GM12878 (cell line): Measurements from ENCODE around the gene ACSL1. TPM values are rescaled to one million over a fixed set of nuclear protein-coding genes. Genes with fewer than 3 reads are reported as not detected.

ENCODE experiments used
- ATAC-seq: fragments of 200-7000 bp; cut with Tn5 transposase; 3 replicates; pipeline ENCODE4 v1.9.1; 2020; ENCODE audit warnings: mild to moderate bottlenecking, moderate library complexity
- BruUV-seq: library from RNA; stranded (reverse); fragments of 400-500 nt; replicated peaks from 2 replicates; lab custom pipeline; 2021; lab: Mats Ljungman, UMichigan
- CTCF ChIA-PET: fragments of 300-600 bp; sonication (Branson Sonifier 250); formaldehyde crosslinking; extraction: SDS; loops from one replicate; lab custom pipeline; 2021; ENCODE audit warnings: inconsistent platforms; lab: Yijun Ruan, JAX
- POLR2A ChIA-PET: fragments of 350-600 bp; formaldehyde crosslinking; extraction: SDS; loops from one replicate; lab custom pipeline; 2021; ENCODE audit warnings: inconsistent platforms; lab: Charles Lee
- RAD21 ChIA-PET: fragments of 300-600 bp; sonication (Branson Sonifier 250); formaldehyde crosslinking; loops from one replicate; lab custom pipeline; 2023; ENCODE audit warnings: antibody characterized with exemption; ENCODE audit not compliant: unreplicated experiment; lab: Charles Lee
- SMC1A ChIA-PET: fragments of 300-600 bp; sonication (Branson Sonifier 250); formaldehyde crosslinking; loops from one replicate; lab custom pipeline; 2023; ENCODE audit not compliant: unreplicated experiment, uncharacterized antibody; lab: Charles Lee
- DNase-seq: peaks from one replicate; pipeline ENCODE4 v3.0.0-alpha.2; 2011; ENCODE audit warnings: low read depth, low spot score
- FAIRE-seq: peaks from 3 replicates; lab custom pipeline; 2011; peaks lifted over from hg19 to GRCh38; lab: Jason Lieb, UNC
- H2AFZ ChIP-seq: 2 replicates; pipeline ENCODE4 v1.6.0; 2011; ENCODE audit warnings: low read depth, low read length, control low read depth; ENCODE audit not compliant: control insufficient read depth
- H3K27ac ChIP-seq: 2 replicates; pipeline ENCODE4 v1.5.1; 2011; ENCODE audit warnings: control low read depth; ENCODE audit not compliant: control insufficient read depth, insufficient read depth
- H3K27me3 ChIP-seq, 2 experiments: replicated peaks in 1 of 2; 2 replicates each; pipeline versions ENCODE4 v1.6.0 to v1.6.1; 2011; ENCODE audit warnings: low read length in 1 of 2; ENCODE audit not compliant: control insufficient read depth in 2 of 2, insufficient read depth in 2 of 2
- H3K36me3 ChIP-seq, 2 experiments: 2 replicates each; pipeline ENCODE4 v1.5.1; 2011; ENCODE audit warnings: low read length in 1 of 2; ENCODE audit not compliant: control insufficient read depth in 2 of 2, insufficient read depth in 2 of 2
- H3K4me1 ChIP-seq: 2 replicates; pipeline ENCODE4 v1.6.1; 2011; ENCODE audit warnings: mild to moderate bottlenecking, low read length, moderate library complexity, mixed read lengths; ENCODE audit not compliant: control insufficient read depth, insufficient read depth
- H3K4me2 ChIP-seq: 2 replicates; pipeline ENCODE4 v1.6.0; 2011; ENCODE audit warnings: control low read depth; ENCODE audit not compliant: control insufficient read depth, insufficient read depth
- H3K4me3 ChIP-seq: fragments of 200-600 bp; sonication (generic); 2 replicates; pipeline ENCODE4 v1.5.1; 2016
- H3K79me2 ChIP-seq: 2 replicates; pipeline ENCODE4 v1.6.0; 2011; ENCODE audit warnings: low read length; ENCODE audit not compliant: control insufficient read depth, insufficient read depth
- H3K9ac ChIP-seq: 2 replicates; pipeline ENCODE4 v1.8.0; 2011; ENCODE audit warnings: low read length, control low read depth, mixed read lengths; ENCODE audit not compliant: control insufficient read depth, insufficient read depth
- H3K9me3 ChIP-seq: replicated peaks from 3 replicates; pipeline ENCODE4 v1.5.1; 2011; ENCODE audit warnings: mild to moderate bottlenecking, low read length; ENCODE audit not compliant: control insufficient read depth, insufficient read depth
- H4K20me1 ChIP-seq: 2 replicates; pipeline ENCODE4 v1.6.0; 2011; ENCODE audit not compliant: control insufficient read depth, insufficient read depth
- FOS ChIP-seq: IDR thresholded peaks from 3 replicates; pipeline ENCODE4 v1.6.1; 2011; ENCODE audit warnings: borderline replicate concordance; ENCODE audit not compliant: insufficient read length; ENCODE audit errors: extremely low read depth
- KAT2A ChIP-seq: conservative IDR thresholded peaks from 2 replicates; pipeline ENCODE4 v1.6.1; 2011; ENCODE audit warnings: low read depth, low read length; ENCODE audit not compliant: control insufficient read depth
- MEF2B ChIP-seq: fragments of 450-650 bp; IDR thresholded peaks from 2 replicates; pipeline ENCODE4 v1.6.1; 2018; ENCODE audit warnings: mild to moderate bottlenecking, moderate library complexity; ENCODE audit not compliant: partially characterized antibody, poor library complexity, severe bottlenecking
- MTA2 ChIP-seq: fragments of 450-650 bp; IDR thresholded peaks from 2 replicates; pipeline ENCODE4 v1.6.1; 2016; ENCODE audit warnings: low read depth, mild to moderate bottlenecking, moderate library complexity
- MYC ChIP-seq: IDR thresholded peaks from 2 replicates; pipeline ENCODE4 v1.6.1; 2011; ENCODE audit warnings: mild to moderate bottlenecking, low read length, moderate library complexity, inconsistent platforms; ENCODE audit not compliant: insufficient read depth, insufficient replicate concordance, insufficient read length, severe bottlenecking
- NBN ChIP-seq: fragments of 450-650 bp; IDR thresholded peaks from 2 replicates; pipeline ENCODE4 v1.6.1; 2016
- PAX8 ChIP-seq: fragments of 450-650 bp; IDR thresholded peaks from 2 replicates; pipeline ENCODE4 v1.6.1; 2017; ENCODE audit warnings: mild to moderate bottlenecking, moderate library complexity
- POU2F2 ChIP-seq: IDR thresholded peaks from 3 replicates; pipeline ENCODE4 v1.6.1; 2011; ENCODE audit warnings: low read depth, mild to moderate bottlenecking, low read length, borderline replicate concordance
- TBL1XR1 ChIP-seq: IDR thresholded peaks from 2 replicates; pipeline ENCODE4 v1.6.1; 2012; ENCODE audit warnings: low read depth, low read length, improper control_type of control experiment
- TCF7 ChIP-seq: IDR thresholded peaks from 2 replicates; pipeline ENCODE4 v1.6.1; 2014; ENCODE audit warnings: antibody characterized with exemption, borderline replicate concordance
- WRNIP1 ChIP-seq: IDR thresholded peaks from 2 replicates; pipeline ENCODE4 v1.6.1; 2011; ENCODE audit warnings: low read depth, low read length, improper control_type of control experiment, borderline replicate concordance
- ZNF384 ChIP-seq: IDR thresholded peaks from 2 replicates; pipeline ENCODE4 v1.6.1; 2012; ENCODE audit warnings: low read depth, mild to moderate bottlenecking, low read length, improper control_type of control experiment, borderline replicate concordance
- WGBS: methylation state at CpG from one replicate; pipeline ENCODE4 v1.1.6; 2016; ENCODE audit warnings: low lambda C conversion rate; ENCODE audit not compliant: insufficient replicate concordance, insufficient coverage; ENCODE audit errors: missing lambda C conversion rate; 5-methylcytosine and 5-hydroxymethylcytosine counted together
- in situ Hi-C: fragments of 300-500 bp; cut with MboI; formaldehyde crosslinking; loops from 9 replicates; pipeline ENCODE4 v1.14.3; 2018; ENCODE audit warnings: mixed read lengths
- intact Hi-C: fragments of 100-400 bp; cut with micrococcal nuclease; formaldehyde crosslinking; loops from one replicate; pipeline ENCODE4 v1.14.2; 2022; ENCODE audit not compliant: unreplicated experiment
- polyA plus RNA-seq, 11 experiments: library from polyadenylated mRNA; depleted of rRNA in 4 of 11; unstranded in 6 of 11; stranded (reverse) in 5 of 11; fragments of >200 nt; fragmentation: Nextera tagmentation in 4 of 11; fragmentation: Illumina TruSeq in 1 of 11; extraction: Ambion mirVana in 4 of 11; extraction: Trizol in 1 of 11; gene quantifications; 1 replicate in 1 of 11; 2 replicates in 10 of 11; pipeline versions ENCODE4 v1.2.1 to v1.2.3, GENCODE V29; 2011 to 2016; ENCODE audit warnings: inconsistent platforms in 2 of 11, missing spikeins in 2 of 11, low read depth in 1 of 11
- total RNA-seq, 4 experiments: library from RNA; depleted of rRNA in 3 of 4; stranded (reverse); fragments of >200 nt in 3 of 4; fragmentation: Illumina TruSeq in 1 of 4; extraction: Trizol in 1 of 4; gene quantifications; 2 replicates each; pipeline versions ENCODE4 v1.2.1 to v1.2.3, GENCODE V29; 2013 to 2021
- TF ChIP-seq, protein P1 (sequence below): fragments of 450-650 bp; IDR thresholded peaks from 2 replicates; pipeline ENCODE4 v1.6.1; 2017; ENCODE audit warnings: low read depth, mild to moderate bottlenecking, moderate library complexity
- TF ChIP-seq, protein P2 (sequence below): fragments of 450-650 bp; IDR thresholded peaks from 2 replicates; pipeline ENCODE4 v1.6.1; 2017; ENCODE audit warnings: borderline replicate concordance

ACSL1 gene
- total and polyA plus RNA-seq, 10 of the 15 experiments (the other 5 are each of a cell fraction or from before 2014, with no cell fraction given): 30.7 to 68.1 (median 58.7) TPM

DNA sequence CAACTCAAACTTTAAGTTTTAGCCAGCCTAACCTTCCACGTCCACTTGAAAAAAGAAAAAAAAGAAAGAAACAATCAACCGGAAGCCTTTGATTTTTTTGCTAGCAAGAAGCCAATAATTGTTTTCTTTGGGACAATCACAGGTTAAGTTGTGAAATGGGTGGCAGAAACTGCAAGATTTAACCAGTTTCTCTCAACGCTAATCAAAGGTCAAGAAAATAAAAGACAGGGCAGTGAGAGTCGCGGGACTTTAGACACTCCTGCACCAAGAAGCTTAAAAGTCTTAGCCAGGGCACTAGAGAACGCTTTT is 1.0 kb downstream of the ACSL1 start:
- TF ChIP-seq MEF2B: peak; percentile 22
- TF ChIP-seq, protein P1, sequence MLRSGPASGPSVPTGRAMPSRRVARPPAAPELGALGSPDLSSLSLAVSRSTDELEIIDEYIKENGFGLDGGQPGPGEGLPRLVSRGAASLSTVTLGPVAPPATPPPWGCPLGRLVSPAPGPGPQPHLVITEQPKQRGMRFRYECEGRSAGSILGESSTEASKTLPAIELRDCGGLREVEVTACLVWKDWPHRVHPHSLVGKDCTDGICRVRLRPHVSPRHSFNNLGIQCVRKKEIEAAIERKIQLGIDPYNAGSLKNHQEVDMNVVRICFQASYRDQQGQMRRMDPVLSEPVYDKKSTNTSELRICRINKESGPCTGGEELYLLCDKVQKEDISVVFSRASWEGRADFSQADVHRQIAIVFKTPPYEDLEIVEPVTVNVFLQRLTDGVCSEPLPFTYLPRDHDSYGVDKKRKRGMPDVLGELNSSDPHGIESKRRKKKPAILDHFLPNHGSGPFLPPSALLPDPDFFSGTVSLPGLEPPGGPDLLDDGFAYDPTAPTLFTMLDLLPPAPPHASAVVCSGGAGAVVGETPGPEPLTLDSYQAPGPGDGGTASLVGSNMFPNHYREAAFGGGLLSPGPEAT: peak; percentile 78
- no peak for TF ChIP-seq WRNIP1
- peak; percentile 73 for TF ChIP-seq ZNF384
- TF ChIP-seq PAX8: no peak
- TF ChIP-seq KAT2A: no peak
- peak; percentile 47; the same call in 1 of the 2 replicates for TF ChIP-seq TCF7
- TF ChIP-seq MTA2: peak; percentile 36; the same call in 1 of the 2 replicates
- no peak for TF ChIP-seq TBL1XR1
- no peak for TF ChIP-seq POU2F2
- TF ChIP-seq, protein P2, sequence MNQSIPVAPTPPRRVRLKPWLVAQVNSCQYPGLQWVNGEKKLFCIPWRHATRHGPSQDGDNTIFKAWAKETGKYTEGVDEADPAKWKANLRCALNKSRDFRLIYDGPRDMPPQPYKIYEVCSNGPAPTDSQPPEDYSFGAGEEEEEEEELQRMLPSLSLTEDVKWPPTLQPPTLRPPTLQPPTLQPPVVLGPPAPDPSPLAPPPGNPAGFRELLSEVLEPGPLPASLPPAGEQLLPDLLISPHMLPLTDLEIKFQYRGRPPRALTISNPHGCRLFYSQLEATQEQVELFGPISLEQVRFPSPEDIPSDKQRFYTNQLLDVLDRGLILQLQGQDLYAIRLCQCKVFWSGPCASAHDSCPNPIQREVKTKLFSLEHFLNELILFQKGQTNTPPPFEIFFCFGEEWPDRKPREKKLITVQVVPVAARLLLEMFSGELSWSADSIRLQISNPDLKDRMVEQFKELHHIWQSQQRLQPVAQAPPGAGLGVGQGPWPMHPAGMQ: no peak
- 0 out of 2 replicates have a peak, but pooled peaks have one; percentile 59 for TF ChIP-seq NBN
- no peak for TF ChIP-seq MYC
- no peak for TF ChIP-seq FOS
- ATAC-seq (peak; percentile 5), DNase-seq (no peak), FAIRE-seq (no peak)
- intact Hi-C loops: loop anchor here (1.0 to 5.0 kb wide), 5 partner anchors 9 to 287 kb away; partner anchors contain the start of gene CENPU
- no peaks in the 10 kb centered on the region for H3K36me3 ChIP-seq
- H3K4me2 ChIP-seq: peak overlapping the region; percentile 43
- H3K4me1 ChIP-seq: peaks cover 35% of the 10 kb centered on the region
- RAD21 ChIA-PET: interaction anchor here (1.0 to 6.9 kb wide), 7 partner anchors 9 to 407 kb away, joined by 3 to 47 read pairs (median 3); no protein-coding TSS in a partner anchor
- peak overlapping the region; percentile 90 for H3K27ac ChIP-seq
- BruUV-seq: TSS peak; percentile 94
- POLR2A ChIA-PET: interaction anchor here (0.6 to 1.8 kb wide), 6 partner anchors 9 to 538 kb away, joined by 3 to 6 read pairs (median 4); no protein-coding TSS in a partner anchor
- in situ Hi-C loops: no loop called here
- H3K79me2 ChIP-seq: peaks cover 57% of the 10 kb centered on the region
- H3K4me3 ChIP-seq: peak overlapping the region; percentile 77
- no peaks in the 10 kb centered on the region for H4K20me1 ChIP-seq
- H3K9me3 ChIP-seq: no peaks in the 10 kb centered on the region
- CTCF ChIA-PET: interaction anchor here (1.5 to 1.7 kb wide), 2 partner anchors 9 to 24 kb away, joined by 4 to 5 read pairs; no protein-coding TSS in a partner anchor
- peak overlapping the region; percentile 61 for H2AFZ ChIP-seq
- under 1% methylated on average over 6 of the region's 6 CpGs for WGBS
- SMC1A ChIA-PET: interaction anchor here (1.2 to 3.5 kb wide), 5 partner anchors 10 to 82 kb away, joined by 3 to 31 read pairs (median 7); no protein-coding TSS in a partner anchor
- peak overlapping the region; percentile 78 for H3K9ac ChIP-seq
- no peaks in the 10 kb centered on the region for H3K27me3 ChIP-seq
